ENCODE measurements around the gene ZNF518A. TPM values are rescaled to one million over a fixed set of nuclear protein-coding genes. Genes with fewer than 3 reads are reported as not detected.

The ZNF518A gene
- total and polyA plus RNA-seq, 2 of the 13 experiments (the other 11 are each of a cell fraction or from before 2014, with no cell fraction given): 21.7 to 37.1 TPM

DNA sequence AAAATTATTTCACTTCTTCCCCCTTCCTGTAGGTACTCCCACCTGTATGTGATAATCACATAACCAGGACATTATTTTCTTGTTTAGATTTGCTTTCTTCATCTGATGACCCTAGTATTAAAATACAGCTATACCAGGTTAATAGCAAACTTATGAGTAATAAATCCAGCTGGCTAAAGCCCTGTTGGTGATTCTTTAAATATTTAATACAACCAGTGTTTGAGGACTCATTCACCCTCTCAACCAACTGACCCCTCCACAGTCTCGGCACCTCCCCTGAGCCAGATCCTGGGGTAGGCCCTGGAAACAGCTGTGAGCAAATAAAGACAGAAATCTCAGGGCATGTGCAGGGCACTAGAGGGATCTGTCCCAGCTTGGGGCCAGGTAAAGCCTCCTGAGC is 82.8 kb downstream of the ZNF518A start (continued):
- TF ChIP-seq, protein P1, sequence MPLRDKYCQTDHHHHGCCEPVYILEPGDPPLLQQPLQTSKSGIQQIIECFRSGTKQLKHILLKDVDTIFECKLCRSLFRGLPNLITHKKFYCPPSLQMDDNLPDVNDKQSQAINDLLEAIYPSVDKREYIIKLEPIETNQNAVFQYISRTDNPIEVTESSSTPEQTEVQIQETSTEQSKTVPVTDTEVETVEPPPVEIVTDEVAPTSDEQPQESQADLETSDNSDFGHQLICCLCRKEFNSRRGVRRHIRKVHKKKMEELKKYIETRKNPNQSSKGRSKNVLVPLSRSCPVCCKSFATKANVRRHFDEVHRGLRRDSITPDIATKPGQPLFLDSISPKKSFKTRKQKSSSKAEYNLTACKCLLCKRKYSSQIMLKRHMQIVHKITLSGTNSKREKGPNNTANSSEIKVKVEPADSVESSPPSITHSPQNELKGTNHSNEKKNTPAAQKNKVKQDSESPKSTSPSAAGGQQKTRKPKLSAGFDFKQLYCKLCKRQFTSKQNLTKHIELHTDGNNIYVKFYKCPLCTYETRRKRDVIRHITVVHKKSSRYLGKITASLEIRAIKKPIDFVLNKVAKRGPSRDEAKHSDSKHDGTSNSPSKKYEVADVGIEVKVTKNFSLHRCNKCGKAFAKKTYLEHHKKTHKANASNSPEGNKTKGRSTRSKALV (CRISPR knock-in tag; IDR thresholded peaks at IDR 0.05): no peak
- TF ChIP-seq, protein P2, sequence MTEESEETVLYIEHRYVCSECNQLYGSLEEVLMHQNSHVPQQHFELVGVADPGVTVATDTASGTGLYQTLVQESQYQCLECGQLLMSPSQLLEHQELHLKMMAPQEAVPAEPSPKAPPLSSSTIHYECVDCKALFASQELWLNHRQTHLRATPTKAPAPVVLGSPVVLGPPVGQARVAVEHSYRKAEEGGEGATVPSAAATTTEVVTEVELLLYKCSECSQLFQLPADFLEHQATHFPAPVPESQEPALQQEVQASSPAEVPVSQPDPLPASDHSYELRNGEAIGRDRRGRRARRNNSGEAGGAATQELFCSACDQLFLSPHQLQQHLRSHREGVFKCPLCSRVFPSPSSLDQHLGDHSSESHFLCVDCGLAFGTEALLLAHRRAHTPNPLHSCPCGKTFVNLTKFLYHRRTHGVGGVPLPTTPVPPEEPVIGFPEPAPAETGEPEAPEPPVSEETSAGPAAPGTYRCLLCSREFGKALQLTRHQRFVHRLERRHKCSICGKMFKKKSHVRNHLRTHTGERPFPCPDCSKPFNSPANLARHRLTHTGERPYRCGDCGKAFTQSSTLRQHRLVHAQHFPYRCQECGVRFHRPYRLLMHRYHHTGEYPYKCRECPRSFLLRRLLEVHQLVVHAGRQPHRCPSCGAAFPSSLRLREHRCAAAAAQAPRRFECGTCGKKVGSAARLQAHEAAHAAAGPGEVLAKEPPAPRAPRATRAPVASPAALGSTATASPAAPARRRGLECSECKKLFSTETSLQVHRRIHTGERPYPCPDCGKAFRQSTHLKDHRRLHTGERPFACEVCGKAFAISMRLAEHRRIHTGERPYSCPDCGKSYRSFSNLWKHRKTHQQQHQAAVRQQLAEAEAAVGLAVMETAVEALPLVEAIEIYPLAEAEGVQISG (CRISPR knock-in tag; IDR thresholded peaks at IDR 0.05): no peak

Small RNA genes lying within 50 kb of the gene (small RNA-seq; reads per million reads assigned to genes)
- 0 to 0.33 (median 0) reads per million in 3 experiments for gene RNU6-271P (ENCODE audit: insufficient read depth in 2 of 3, insufficient read length in 3 of 3, low read depth in 2 of 3, low replicate concordance in 1 of 3)

Other genes starting within 250 kb of the ZNF518A start
- 0.20 and 0.22 TPM in 2 replicates for gene CC2D2B, start 222.3 kb upstream of the ZNF518A start, total RNA-seq (2016; rRNA removed; fragmentation: Illumina TruSeq; extraction: Trizol)
- not detected in 2 replicates for gene CC2D2B, start 222.3 kb upstream of the ZNF518A start, polyA plus RNA-seq (2011; rRNA removed)
- 21.5 and 33.9 TPM in 2 replicates for gene CCNJ, start 86.7 kb upstream of the ZNF518A start, total RNA-seq (2016; rRNA removed; fragmentation: Illumina TruSeq; extraction: Trizol)
- gene CCNJ, start 86.7 kb upstream of the ZNF518A start, polyA plus RNA-seq (2011; rRNA removed): 14.1 and 14.3 TPM in 2 replicates
- not detected in 2 replicates for gene BLNK, start 141.3 kb downstream of the ZNF518A start, total RNA-seq (2016; rRNA removed; fragmentation: Illumina TruSeq; extraction: Trizol)
- not detected in 2 replicates for gene BLNK, start 141.3 kb downstream of the ZNF518A start, polyA plus RNA-seq (2011; rRNA removed)
- not detected in 2 replicates for gene DNTT, start 174.1 kb downstream of the ZNF518A start, total RNA-seq (2016; rRNA removed; fragmentation: Illumina TruSeq; extraction: Trizol)
- gene DNTT, start 174.1 kb downstream of the ZNF518A start, polyA plus RNA-seq (2011; rRNA removed): not detected in 2 replicates
- gene OPALIN, start 228.7 kb downstream of the ZNF518A start, total RNA-seq (2016; rRNA removed; fragmentation: Illumina TruSeq; extraction: Trizol): not detected in 2 replicates
- gene OPALIN, start 228.7 kb downstream of the ZNF518A start, polyA plus RNA-seq (2011; rRNA removed): not detected in 2 replicates